Right cardiac atrium (tissue), 5 donors: ENCODE results near the gene MGMT. TPM values are rescaled to one million over a fixed set of nuclear protein-coding genes. Genes with fewer than 3 reads are reported as not detected.

Source experiments
- ATAC-seq, 2 donors: fragments of 200-7000 bp; cut with Tn5 transposase; one replicate each; pipeline versions ENCODE4 v1.8.0 to v1.9.1; 2020; ENCODE audit warnings: moderate library complexity in 2 of 2, mild to moderate bottlenecking in 1 of 2
- DNase-seq, 3 donors: peaks; one replicate each; pipeline ENCODE4 v3.0.0-alpha.2; 2020
- H3K27ac ChIP-seq: one replicate; pipeline ENCODE4 v1.5.1; 2013; ENCODE audit warnings: mild to moderate bottlenecking, low read length, control low read depth, moderate library complexity
- H3K27me3 ChIP-seq: one replicate; pipeline ENCODE4 v1.6.1; 2013; ENCODE audit not compliant: control insufficient read depth, insufficient read depth
- H3K4me1 ChIP-seq: one replicate; pipeline ENCODE4 v1.6.1; 2013; ENCODE audit warnings: low read length; ENCODE audit not compliant: control insufficient read depth, insufficient read depth
- H3K4me3 ChIP-seq: one replicate; pipeline ENCODE4 v1.5.1; 2013; ENCODE audit warnings: low read length, control low read depth
- H3K9me3 ChIP-seq: one replicate; pipeline ENCODE4 v1.6.1; 2013; ENCODE audit warnings: low read length; ENCODE audit not compliant: control insufficient read depth
- WGBS: extraction: QIAGEN DNeasy Blood & Tissue Kit; methylation state at CpG from one replicate; pipeline ENCODE4 v1.1.7; 2013; 5-methylcytosine and 5-hydroxymethylcytosine counted together
- intact Hi-C, 4 donors: fragments of 100-400 bp; cut with DNase I; formaldehyde crosslinking; loops; one replicate each; pipeline versions ENCODE4 v1.11.0 to v1.14.0; 2022 to 2023
- polyA plus RNA-seq: library from polyadenylated mRNA; stranded (reverse); fragments of 200-250 nt; gene quantifications from one replicate; pipeline ENCODE4 v1.2.3, GENCODE V29; 2013
- total RNA-seq, 4 donors: library from RNA; stranded (reverse); fragmentation: NEBNext Ultra II Directional; extraction: Animal tissue kit (Norgen Biotek cat#: 25700); gene quantifications; one replicate each; pipeline ENCODE4 v1.2.1, GENCODE V29; 2021
- donor health status: healthy with polysubstance abuse.
- donor health status: DM: no; HTN: yes; CAD: no.
- donor health status: DM: no; HTN: no; CAD: no.
- donor health status: DM: no; HTN: yes; CAD: no; lungs with severe emphysema.
- donor health status: DM: yes; HTN: yes; CAD: no.

The MGMT gene
- total and polyA plus RNA-seq, 5 donors = 11.3 to 18.2 (median 13.6) TPM

- 40% methylated on average over 8 of the region's 8 CpGs for WGBS
- H3K9me3 ChIP-seq = no peaks in the 10 kb centered on the region
- peaks cover 2% of the 10 kb centered on the region for H3K4me1 ChIP-seq
- intact Hi-C loops = no loop called here
- no peak overlapping the region for H3K4me3 ChIP-seq
- H3K27ac ChIP-seq = no peak overlapping the region
- DNase-seq = no peak
- H3K27me3 ChIP-seq = no peaks in the 10 kb centered on the region
- ATAC-seq = no peak
Measured at GRCh38 chr10:129627442-129627841, 160.4 kb downstream of the MGMT start.

GRCh38 chr10:129628823-129629222 lies 161.8 kb downstream of the MGMT start:
- no peaks in the 10 kb centered on the region for H3K9me3 ChIP-seq
- ATAC-seq = peak in 1 of 2 donors; percentile 29
- no peak overlapping the region for H3K27ac ChIP-seq
- WGBS = 63% methylated on average over 9 of the region's 9 CpGs
- no peaks in the 10 kb centered on the region for H3K27me3 ChIP-seq
- no peak overlapping the region for H3K4me3 ChIP-seq
- intact Hi-C loops = no loop called here
- H3K4me1 ChIP-seq = peaks cover 2% of the 10 kb centered on the region
- no peak for DNase-seq

GRCh38 chr10:129629911-129630310 lies 162.9 kb downstream of the MGMT start:
- Histone ChIP-seq H3K4me3 (no peak overlapping the region), H3K9me3 (no peaks in the 10 kb centered on the region), H3K4me1 (peaks cover 2% of the 10 kb centered on the region), H3K27me3 (no peaks in the 10 kb centered on the region), H3K27ac (no peak overlapping the region)
- intact Hi-C loops = no loop called here
- DNase-seq (no peak), ATAC-seq (no peak)
- 98% methylated on average over 15 of the region's 15 CpGs for WGBS

- WGBS = 81% methylated on average over 6 of the region's 6 CpGs
- H3K4me3 ChIP-seq = no peak overlapping the region
- peaks cover 2% of the 10 kb centered on the region for H3K4me1 ChIP-seq
- DNase-seq (no peak), ATAC-seq (no peak)
- intact Hi-C loops = no loop called here
- H3K27ac ChIP-seq = no peak overlapping the region
- no peaks in the 10 kb centered on the region for H3K27me3 ChIP-seq
- H3K9me3 ChIP-seq = no peaks in the 10 kb centered on the region
Measured at GRCh38 chr10:129631006-129631405, 164.0 kb downstream of the MGMT start.

GRCh38 chr10:129631870-129632623 lies 165.0 kb downstream of the MGMT start:
- ATAC-seq (no peak), DNase-seq (no peak)
- peaks cover 2% of the 10 kb centered on the region for H3K4me1 ChIP-seq
- intact Hi-C loops = no loop called here
- H3K27me3 ChIP-seq = no peaks in the 10 kb centered on the region
- H3K9me3 ChIP-seq = no peaks in the 10 kb centered on the region
- no peak overlapping the region for H3K4me3 ChIP-seq
- 91% methylated on average over 17 of the region's 17 CpGs for WGBS
- H3K27ac ChIP-seq = no peak overlapping the region

GRCh38 chr10:129637010-129637409 lies 170.0 kb downstream of the MGMT start:
- intact Hi-C loops = no loop called here
- 86% methylated on average over 3 of the region's 3 CpGs for WGBS
- no peaks in the 10 kb centered on the region for H3K4me1 ChIP-seq

GRCh38 chr10:129637846-129638245 lies 170.8 kb downstream of the MGMT start:
- no peak overlapping the region for H3K4me3 ChIP-seq
- no peaks in the 10 kb centered on the region for H3K4me1 ChIP-seq
- no peaks in the 10 kb centered on the region for H3K9me3 ChIP-seq
- ATAC-seq = no peak
- WGBS = 84% methylated on average over 5 of the region's 5 CpGs
- intact Hi-C loops = no loop called here
- H3K27ac ChIP-seq = no peak overlapping the region
- no peak for DNase-seq
- H3K27me3 ChIP-seq = no peaks in the 10 kb centered on the region

More at GRCh38 chr10:129637010-129637409, 170.0 kb downstream of the MGMT start:
- Histone ChIP-seq H3K4me3 (no peak overlapping the region), H3K9me3 (no peaks in the 10 kb centered on the region), H3K27ac (no peak overlapping the region), H3K27me3 (no peaks in the 10 kb centered on the region)
- ATAC-seq (no peak), DNase-seq (no peak)

GRCh38 chr10:129641351-129641750 lies 174.3 kb downstream of the MGMT start:
- ATAC-seq = no peak
- no peaks in the 10 kb centered on the region for H3K9me3 ChIP-seq
- intact Hi-C loops = no loop called here

GRCh38 chr10:129641982-129642381 lies 174.9 kb downstream of the MGMT start:
- ATAC-seq (no peak), DNase-seq (no peak)
- Histone ChIP-seq H3K27ac (no peak overlapping the region), H3K4me1 (no peaks in the 10 kb centered on the region), H3K27me3 (no peaks in the 10 kb centered on the region), H3K9me3 (no peaks in the 10 kb centered on the region), H3K4me3 (no peak overlapping the region)
- 96% methylated on average over 8 of the region's 8 CpGs for WGBS
- intact Hi-C loops = no loop called here

More at GRCh38 chr10:129641351-129641750, 174.3 kb downstream of the MGMT start:
- Histone ChIP-seq H3K27me3 (no peaks in the 10 kb centered on the region), H3K4me3 (no peak overlapping the region), H3K4me1 (no peaks in the 10 kb centered on the region), H3K27ac (no peak overlapping the region)
- DNase-seq = no peak
- 96% methylated on average over 2 of the region's 2 CpGs for whole genome bisulfite sequencing

GRCh38 chr10:129642427-129642826 lies 175.4 kb downstream of the MGMT start:
- H3K4me3 ChIP-seq = no peak overlapping the region
- H3K9me3 ChIP-seq = no peaks in the 10 kb centered on the region
- no peaks in the 10 kb centered on the region for H3K4me1 ChIP-seq
- no peak for DNase-seq
- no peak for ATAC-seq
- intact Hi-C loops = no loop called here
- WGBS = 91% methylated on average over 3 of the region's 3 CpGs
- H3K27me3 ChIP-seq = no peaks in the 10 kb centered on the region
- H3K27ac ChIP-seq = no peak overlapping the region

- WGBS = 95% methylated on average over 8 of the region's 8 CpGs
- intact Hi-C loops = no loop called here
- DNase-seq (no peak), ATAC-seq (no peak)
- Histone ChIP-seq H3K4me1 (no peaks in the 10 kb centered on the region), H3K4me3 (no peak overlapping the region), H3K9me3 (no peaks in the 10 kb centered on the region), H3K27ac (no peak overlapping the region), H3K27me3 (no peaks in the 10 kb centered on the region)
Measured at GRCh38 chr10:129643266-129643665, 176.2 kb downstream of the MGMT start.

- DNase-seq = no peak
Measured at GRCh38 chr10:129645487-129645886, 178.4 kb downstream of the MGMT start.

More at GRCh38 chr10:129645487-129645886, 178.4 kb downstream of the MGMT start:
- Histone ChIP-seq H3K9me3 (no peaks in the 10 kb centered on the region), H3K4me3 (no peak overlapping the region), H3K27me3 (no peaks in the 10 kb centered on the region), H3K4me1 (no peaks in the 10 kb centered on the region), H3K27ac (no peak overlapping the region)
- whole genome bisulfite sequencing = over 99% methylated on average over 11 of the region's 11 CpGs
- intact Hi-C loops = no loop called here
- no peak for ATAC-seq
